Epithelial cell of esophagus (primary cell): ENCODE results near the gene LINS1.

ENCODE experiments used
- DNase-seq: peaks from one replicate; pipeline ENCODE4 v3.0.0; 2010; ENCODE audit warnings: low read depth
- H3K4me3 ChIP-seq: 2 replicates; pipeline ENCODE4 v1.5.1; 2011; ENCODE audit warnings: mild to moderate bottlenecking, low read length, control low read depth
- CTCF ChIP-seq: IDR thresholded peaks from 2 replicates; pipeline ENCODE4 v1.5.1; 2011; ENCODE audit warnings: low read depth, mild to moderate bottlenecking, low read length, control low read depth, inconsistent platforms; ENCODE audit not compliant: insufficient read depth; ENCODE audit errors: missing control alignments

LINS1 gene

GRCh38 chr15:100602823-100603393 is 924 bp upstream of the LINS1 start:
- DNase-seq = peak; percentile 55
- TF ChIP-seq CTCF = no peak
- H3K4me3 ChIP-seq = peak overlapping the region; percentile 86

- no peak for DNase-seq
- H3K4me3 ChIP-seq = peak overlapping the region; percentile 99
- TF ChIP-seq CTCF = no peak
These were observed 344 bp downstream of the LINS1 start for GRCh38 chr15:100601617-100602063.

GRCh38 chr15:100601163-100601562 is 821 bp downstream of the LINS1 start:
- no peak for TF ChIP-seq CTCF
- peak overlapping the region; percentile 99 for H3K4me3 ChIP-seq
- DNase-seq = peak; percentile 32

GRCh38 chr15:100598655-100599054 is 3.3 kb downstream of the LINS1 start:
- no peak for TF ChIP-seq CTCF
- H3K4me3 ChIP-seq = no peak overlapping the region
- DNase-seq = no peak

GRCh38 chr15:100597862-100598261 is 4.1 kb downstream of the LINS1 start:
- no peak for TF ChIP-seq CTCF
- DNase-seq = no peak
- H3K4me3 ChIP-seq = no peak overlapping the region

GRCh38 chr15:100596792-100597191 is 5.2 kb downstream of the LINS1 start:
- no peak for TF ChIP-seq CTCF
- no peak overlapping the region for H3K4me3 ChIP-seq
- DNase-seq = peak; percentile 86

GRCh38 chr15:100595964-100596363 is 6.0 kb downstream of the LINS1 start:
- DNase-seq = peak; percentile 26
- TF ChIP-seq CTCF = no peak
- H3K4me3 ChIP-seq = no peak overlapping the region
